AG20443 (cell line): Measurements from ENCODE around the gene HAUS1.
"Not testable (repeated sequence)": the region's sequence is repeated elsewhere in the genome, so short reads cannot be mapped to it uniquely, and the experiment has no call there.

ENCODE experiments used
- DNase-seq: peaks from one replicate; pipeline ENCODE4 v3.0.0; 2012; ENCODE audit warnings: low spot score, mixed read lengths

Gene HAUS1

GRCh38 chr18:46104128-46104911 lies at the start of gene HAUS1:
HAUS1 (plus strand) TSS chr18:46104385; CDS start chr18:46104412, 27 bp downstream.
- peak; percentile 96 for DNase-seq

- no peak for DNase-seq
These were observed 49.0 kb upstream of the HAUS1 start for GRCh38 chr18:46054956-46055837.

- no peak for DNase-seq
These were observed 48.4 kb upstream of the HAUS1 start for GRCh38 chr18:46055838-46056230.

- DNase-seq = no peak
These were observed 43.8 kb upstream of the HAUS1 start for GRCh38 chr18:46060359-46060841.

GRCh38 chr18:46061387-46061786 lies 42.8 kb upstream of the HAUS1 start:
- no peak for DNase-seq

- no peak for DNase-seq
These were observed 42.4 kb upstream of the HAUS1 start for GRCh38 chr18:46061796-46062195.

GRCh38 chr18:46062781-46063180 lies 41.4 kb upstream of the HAUS1 start:
- no peak for DNase-seq

- no peak for DNase-seq
These were observed 36.7 kb upstream of the HAUS1 start for GRCh38 chr18:46067438-46068007.

- DNase-seq = no peak
These were observed 35.4 kb upstream of the HAUS1 start for GRCh38 chr18:46068763-46069162.

GRCh38 chr18:46069524-46069923 lies 34.7 kb upstream of the HAUS1 start:
- no peak for DNase-seq

- DNase-seq = no peak
These were observed 34.0 kb upstream of the HAUS1 start for GRCh38 chr18:46070232-46070631.

- no peak for DNase-seq
These were observed 33.2 kb upstream of the HAUS1 start for GRCh38 chr18:46070815-46071652.

GRCh38 chr18:46071653-46072375 lies 32.4 kb upstream of the HAUS1 start, which contains the start of gene PSTPIP2:
PSTPIP2 (minus strand) TSS chr18:46072260; CDS start chr18:46072188, 72 bp downstream.
- DNase-seq = peak; percentile 84

GRCh38 chr18:46072376-46072867 lies 31.8 kb upstream of the HAUS1 start:
- DNase-seq = no peak

- DNase-seq = no peak
These were observed 31.2 kb upstream of the HAUS1 start for GRCh38 chr18:46072959-46073358.

GRCh38 chr18:46073474-46074331 lies 30.5 kb upstream of the HAUS1 start:
- peak; percentile 60 for DNase-seq

GRCh38 chr18:46079336-46079735 lies 24.8 kb upstream of the HAUS1 start:
- DNase-seq = no peak

- DNase-seq = no peak
These were observed 24.0 kb upstream of the HAUS1 start for GRCh38 chr18:46080156-46080555.

- no peak for DNase-seq
These were observed 19.8 kb upstream of the HAUS1 start for GRCh38 chr18:46084431-46084830.

GRCh38 chr18:46088501-46088900 lies 15.7 kb upstream of the HAUS1 start:
- not testable (repeated sequence) for DNase-seq
